HK-2 (cell line): Measurements from ENCODE around the gene RPS6KB2.

ENCODE experiments used
- DNase-seq: peaks from one replicate; pipeline ENCODE4 v3.0.0-alpha.2; 2018; ENCODE audit not compliant: unreplicated experiment

The RPS6KB2 gene

DNA sequence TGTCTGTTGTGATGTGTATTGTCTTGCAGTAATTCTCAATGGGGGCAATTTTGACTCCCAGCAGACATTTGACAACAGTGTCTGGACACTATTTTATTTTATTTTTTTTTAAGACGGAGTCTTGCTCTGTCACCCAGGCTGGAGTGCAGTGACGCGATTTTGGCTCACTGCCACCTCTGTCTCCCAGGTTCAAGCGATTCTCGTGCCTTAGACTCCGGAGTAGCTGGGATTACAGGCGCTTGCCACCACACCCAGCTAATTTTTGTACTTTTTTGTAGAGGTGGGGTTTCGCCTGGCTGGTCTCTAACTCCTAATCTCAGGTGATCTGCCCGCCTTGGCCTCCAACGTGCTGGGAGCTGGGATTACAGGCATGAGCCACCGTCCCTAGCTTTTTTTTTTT, 1.4 kb downstream of the RPS6KB2 start:
- no peak for DNase-seq

DNA sequence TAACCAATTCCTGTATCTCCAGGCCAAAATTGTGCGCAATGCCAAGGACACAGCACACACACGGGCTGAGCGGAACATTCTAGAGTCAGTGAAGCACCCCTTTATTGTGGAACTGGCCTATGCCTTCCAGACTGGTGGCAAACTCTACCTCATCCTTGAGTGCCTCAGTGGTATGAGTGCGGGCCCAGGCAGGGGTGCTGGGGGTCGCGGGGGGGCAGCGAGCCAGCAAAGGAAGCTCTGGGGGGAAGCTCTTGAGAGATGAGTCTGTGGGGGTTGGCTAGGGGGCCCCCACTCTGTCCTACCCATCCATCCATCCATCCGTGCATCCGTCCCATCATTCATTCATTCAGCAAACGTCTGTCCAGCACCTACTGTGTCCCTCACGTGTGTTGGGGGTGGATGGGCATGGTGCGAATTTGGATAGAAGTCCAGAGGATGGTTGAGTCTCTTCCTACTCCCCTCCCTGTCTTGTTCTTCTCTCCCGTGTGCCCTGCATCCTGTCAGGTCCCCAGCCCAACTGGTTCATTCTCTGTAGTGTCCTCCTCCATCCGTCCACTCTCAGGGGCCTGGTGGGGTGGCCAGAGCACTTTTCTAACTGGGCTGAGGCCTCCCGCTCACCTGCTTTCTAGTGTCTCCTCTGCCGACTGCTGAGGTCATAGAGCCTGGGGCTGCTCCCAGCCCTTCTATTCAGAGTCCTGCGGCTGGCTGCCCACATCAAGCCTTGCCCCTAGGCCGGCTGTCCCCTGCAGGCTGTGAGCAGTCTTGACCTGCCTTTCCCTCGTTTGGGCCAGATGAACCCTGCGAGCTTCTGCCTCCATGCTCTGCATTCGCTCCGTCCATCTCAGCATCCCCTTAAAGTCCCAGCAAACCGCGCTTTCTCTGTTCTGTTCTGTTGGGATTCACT, 3.3 kb downstream of the RPS6KB2 start:
- no peak for DNase-seq

DNA sequence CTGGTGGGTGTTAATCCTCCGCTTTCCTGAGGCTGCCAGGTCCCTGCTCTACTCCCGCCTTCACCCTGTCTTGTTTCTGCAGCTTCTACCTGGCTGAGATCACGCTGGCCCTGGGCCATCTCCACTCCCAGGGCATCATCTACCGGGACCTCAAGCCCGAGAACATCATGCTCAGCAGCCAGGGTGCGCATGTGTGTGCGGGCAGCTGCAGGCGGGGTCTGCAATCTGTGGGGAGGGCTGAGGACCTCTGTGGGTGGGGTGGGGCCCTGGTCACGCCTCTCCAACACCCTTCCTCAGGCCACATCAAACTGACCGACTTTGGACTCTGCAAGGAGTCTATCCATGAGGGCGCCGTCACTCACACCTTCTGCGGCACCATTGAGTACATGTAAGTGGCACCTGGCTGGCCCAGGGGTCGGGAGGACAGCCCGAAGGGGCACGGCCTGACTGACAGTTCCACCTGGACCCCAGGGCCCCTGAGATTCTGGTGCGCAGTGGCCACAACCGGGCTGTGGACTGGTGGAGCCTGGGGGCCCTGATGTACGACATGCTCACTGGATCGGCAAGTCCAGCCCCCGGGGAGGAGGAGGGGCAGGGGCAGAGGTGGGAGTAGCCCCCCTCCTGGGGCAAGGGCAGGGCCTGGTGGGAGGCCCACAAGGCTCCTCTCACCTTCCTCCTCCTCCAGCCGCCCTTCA, 4.5 kb downstream of the RPS6KB2 start:
- no peak for DNase-seq

DNA sequence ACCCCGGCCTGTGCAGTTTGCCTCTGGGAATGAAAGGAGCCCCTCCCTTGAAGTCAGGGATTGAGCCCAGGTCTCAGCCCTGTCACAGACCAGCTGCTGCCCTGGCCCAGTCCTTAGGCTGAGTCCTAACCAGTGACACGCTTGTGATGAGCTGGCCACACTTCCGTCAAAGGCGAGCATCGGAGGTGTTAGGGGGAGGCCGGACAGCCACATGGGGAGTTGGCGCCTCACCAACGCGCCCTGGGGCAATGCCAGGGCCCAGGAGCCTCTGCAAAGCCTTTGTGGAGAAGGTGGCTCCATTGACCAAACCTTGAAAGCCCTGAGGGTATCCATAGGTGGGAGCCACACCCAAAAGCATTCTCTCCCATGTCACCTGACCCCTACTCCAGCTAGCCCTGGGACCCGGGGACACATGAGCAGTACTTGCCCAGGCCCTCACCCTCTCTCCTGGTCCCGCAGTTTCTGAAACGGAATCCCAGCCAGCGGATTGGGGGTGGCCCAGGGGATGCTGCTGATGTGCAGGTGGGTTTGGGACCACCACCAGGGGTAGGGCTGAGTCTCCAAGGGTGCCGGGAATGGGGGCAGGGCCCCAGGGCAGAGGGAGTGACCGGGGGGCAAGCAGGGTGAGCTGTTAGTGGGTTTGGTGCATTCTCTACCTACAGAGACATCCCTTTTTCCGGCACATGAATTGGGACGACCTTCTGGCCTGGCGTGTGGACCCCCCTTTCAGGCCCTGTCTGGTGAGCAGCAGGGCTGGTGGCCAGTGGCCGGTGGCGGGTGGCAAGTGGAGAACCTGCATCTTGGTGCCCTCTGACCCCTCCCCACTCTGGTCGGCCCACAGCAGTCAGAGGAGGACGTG, 5.5 kb downstream of the RPS6KB2 start:
- DNase-seq, result no peak

DNA sequence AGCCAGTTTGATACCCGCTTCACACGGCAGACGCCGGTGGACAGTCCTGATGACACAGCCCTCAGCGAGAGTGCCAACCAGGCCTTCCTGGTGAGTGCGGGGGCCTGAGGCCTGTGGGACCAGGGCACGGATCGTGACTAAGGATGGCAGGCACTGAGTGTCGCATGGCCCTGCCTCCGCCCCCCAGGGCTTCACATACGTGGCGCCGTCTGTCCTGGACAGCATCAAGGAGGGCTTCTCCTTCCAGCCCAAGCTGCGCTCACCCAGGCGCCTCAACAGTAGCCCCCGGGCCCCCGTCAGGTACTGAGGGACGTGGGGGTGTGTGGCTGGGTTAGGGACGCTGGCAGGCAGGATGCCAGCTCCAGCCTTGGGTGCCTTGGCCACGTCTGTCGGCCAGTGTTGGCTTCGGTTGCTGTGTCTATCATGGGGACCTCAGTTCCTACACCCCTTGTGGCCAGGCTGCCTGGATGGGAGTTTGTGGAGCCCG, 6.1 kb downstream of the RPS6KB2 start:
- no peak for DNase-seq

DNA sequence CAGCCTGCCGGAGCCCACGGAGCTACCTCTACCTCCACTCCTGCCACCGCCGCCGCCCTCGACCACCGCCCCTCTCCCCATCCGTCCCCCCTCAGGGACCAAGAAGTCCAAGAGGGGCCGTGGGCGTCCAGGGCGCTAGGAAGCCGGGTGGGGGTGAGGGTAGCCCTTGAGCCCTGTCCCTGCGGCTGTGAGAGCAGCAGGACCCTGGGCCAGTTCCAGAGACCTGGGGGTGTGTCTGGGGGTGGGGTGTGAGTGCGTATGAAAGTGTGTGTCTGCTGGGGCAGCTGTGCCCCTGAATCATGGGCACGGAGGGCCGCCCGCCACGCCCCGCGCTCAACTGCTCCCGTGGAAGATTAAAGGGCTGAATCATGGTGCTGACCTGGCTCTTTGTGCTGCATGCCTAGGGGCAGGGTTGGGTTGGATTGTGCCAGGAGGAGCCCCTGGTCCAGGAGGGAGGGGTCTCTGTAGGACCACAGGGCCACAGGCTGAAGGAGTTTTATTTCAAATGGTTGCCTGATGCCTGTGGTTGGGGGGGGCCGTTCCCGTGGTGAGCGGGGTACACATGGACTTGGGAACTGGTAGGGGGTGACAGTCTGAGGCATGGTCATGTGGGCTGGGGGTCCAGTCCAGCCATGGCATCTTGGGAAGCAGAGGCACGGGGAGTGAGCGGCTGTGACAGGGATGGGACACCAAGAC, 6.9 kb downstream of the RPS6KB2 start:
- DNase-seq, result no peak

DNA sequence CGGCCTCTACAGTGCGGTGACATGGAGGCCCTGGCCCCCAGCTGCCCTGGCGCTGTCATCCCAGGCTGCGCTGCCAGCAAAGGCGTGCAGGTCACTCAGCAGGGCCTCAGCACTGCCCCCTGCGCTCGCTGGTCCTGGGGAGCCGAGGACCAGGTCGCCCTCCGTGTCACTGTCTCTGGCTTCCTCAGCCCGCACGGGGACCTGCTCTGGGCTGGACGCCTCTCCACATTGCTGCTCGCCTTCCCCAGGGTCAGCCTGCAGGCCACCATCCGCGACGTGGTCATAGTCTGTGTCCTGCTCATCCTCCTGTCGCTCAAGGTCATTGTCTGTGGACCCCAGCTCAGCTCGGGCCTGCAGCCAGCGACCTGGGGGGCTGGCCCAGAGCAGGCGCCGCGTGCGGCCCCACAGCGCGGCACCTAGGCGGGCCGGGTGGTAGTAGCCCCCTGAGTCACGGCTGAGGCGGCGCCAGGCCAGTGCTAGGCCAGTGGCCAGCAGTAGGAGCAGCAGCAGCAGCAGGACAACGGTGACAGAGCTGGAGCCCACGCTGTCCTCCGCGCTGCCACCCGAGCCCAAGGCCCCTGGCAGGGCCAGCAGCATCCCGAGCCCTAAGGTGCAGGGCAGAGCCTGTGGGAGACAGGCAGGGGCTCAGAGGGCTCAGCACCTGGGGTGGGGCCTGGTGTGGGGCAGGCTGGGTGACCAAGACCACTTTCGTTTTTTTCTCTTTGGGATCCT, 7.6 kb downstream of the RPS6KB2 start:
- no peak for DNase-seq

DNA sequence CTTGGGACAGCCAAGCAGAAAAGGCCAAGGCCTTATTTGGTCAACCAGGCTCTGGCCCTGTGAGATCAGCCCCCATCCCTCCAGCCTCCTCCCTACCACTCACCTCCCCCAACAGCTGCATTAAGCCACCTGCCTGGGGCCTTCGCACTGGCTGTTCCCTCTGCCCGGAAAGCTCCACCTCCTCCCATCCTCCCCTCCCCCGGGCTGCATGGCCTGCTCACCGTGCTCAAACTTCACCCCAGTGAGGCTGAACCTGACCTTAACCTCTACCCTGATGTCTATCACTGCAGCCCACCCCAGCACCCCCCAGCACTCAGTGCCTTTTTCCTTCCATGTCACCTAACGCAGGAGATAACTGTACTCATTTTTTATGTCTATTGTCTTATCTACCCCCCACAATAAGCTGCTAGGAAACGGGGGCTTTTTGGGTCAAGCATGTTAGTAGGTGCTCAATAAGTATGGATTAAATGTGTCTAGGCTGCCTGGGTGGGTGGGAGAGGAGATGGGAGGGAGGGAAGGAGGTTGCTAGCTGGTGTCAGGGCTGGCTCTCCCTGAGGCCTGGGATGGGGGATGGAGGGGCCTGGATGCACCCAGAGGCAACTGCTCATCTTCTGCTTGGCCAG, 8.3 kb downstream of the RPS6KB2 start:
- DNase-seq, result no peak

DNA sequence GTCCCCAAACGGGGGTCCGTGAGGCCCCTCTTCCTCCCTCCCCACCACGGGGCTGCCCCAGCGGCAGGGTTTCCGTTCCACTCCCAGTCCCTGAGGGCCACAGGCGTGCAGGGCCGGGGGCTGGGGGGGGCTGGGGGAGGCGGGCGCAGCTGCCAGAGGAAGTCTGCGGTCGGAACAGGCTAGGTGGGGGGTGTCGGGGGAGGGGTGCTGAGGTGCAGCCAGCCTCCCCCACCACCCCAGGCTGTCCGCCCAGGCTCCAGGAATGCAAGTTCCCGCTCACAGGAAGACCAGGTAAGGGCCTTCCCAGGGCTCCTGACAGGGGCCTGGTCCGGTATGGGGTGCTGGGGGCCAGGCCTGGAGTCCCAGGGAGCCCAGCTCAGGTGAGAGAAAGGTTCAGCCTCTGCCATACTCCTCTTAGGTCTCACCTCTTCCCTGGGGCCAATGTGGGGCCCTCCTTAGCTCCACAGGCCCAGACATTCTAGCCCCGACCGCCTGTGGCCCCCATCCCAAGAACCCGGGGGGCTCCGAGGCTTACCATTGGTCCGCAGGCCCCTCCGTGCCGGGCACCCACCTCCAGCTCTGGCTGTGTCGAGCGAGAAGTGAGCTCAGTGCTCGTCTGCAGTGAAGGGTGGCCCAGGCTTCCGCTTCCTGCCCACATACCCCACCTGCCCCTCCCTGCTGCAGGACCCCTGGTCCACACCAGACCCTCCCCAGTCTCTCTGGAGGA, 9.0 kb downstream of the RPS6KB2 start, which contains the start of gene PTPRCAP:
TSS of gene PTPRCAP (minus strand) at position 601 of the 727 bp plus-strand sequence. CDS start at position 538, 63 bp downstream.
- DNase-seq, result no peak

DNA sequence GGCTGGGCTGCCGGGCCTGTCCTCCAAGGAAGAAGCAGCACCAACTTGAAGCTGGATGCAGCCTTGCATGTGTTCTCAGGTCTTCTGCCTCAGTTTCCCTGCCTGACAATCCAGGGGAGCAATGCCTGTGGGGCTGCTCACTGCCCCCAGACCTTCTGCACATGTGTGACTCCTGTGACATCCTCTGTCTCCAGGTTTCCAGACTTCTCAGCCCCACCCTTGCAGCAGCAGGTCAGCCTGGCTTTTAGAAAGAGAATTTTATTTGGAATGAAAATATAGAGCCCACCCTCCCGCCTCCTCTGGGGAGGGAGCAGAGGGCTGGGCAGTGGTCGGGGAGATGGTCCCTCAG, 9.5 kb downstream of the RPS6KB2 start:
- no peak for DNase-seq

DNA sequence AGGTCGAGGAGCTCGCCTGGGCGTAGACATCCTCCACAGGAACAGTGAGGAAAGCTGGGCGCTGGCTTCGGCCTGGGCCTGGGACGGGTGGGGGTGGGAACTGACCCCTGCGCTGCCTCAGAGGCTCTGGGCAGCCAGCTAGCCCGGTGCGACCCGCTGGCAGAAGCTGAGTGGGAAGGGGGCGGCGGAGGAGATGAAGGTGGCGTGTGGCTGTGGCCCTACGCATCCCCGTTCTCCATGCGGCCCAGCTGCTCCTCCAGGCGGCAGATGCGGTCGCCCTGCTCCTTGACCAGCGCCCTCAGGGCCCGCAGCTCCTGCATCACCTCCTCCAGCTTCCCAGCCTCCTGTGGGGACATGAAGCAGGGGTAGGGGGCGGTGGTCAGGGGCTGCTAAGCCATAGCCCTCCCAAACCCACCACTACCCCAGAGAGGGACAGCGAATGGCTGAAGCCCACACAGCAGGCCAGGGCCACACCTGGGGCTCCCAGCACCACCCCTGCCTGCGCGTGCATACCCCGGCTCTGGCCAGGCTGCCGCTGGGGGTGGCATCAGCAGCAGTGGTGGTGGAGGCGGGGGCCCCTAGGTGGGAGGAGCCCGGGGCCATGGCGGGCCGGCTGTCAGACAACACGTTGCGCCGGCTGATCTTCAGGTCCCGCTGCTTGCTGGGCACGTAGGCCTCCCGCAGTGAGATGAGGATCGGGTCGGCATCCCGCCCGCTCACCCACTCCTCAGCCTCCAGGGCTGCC, 10.0 kb downstream of the RPS6KB2 start:
- DNase-seq, result no peak

DNA sequence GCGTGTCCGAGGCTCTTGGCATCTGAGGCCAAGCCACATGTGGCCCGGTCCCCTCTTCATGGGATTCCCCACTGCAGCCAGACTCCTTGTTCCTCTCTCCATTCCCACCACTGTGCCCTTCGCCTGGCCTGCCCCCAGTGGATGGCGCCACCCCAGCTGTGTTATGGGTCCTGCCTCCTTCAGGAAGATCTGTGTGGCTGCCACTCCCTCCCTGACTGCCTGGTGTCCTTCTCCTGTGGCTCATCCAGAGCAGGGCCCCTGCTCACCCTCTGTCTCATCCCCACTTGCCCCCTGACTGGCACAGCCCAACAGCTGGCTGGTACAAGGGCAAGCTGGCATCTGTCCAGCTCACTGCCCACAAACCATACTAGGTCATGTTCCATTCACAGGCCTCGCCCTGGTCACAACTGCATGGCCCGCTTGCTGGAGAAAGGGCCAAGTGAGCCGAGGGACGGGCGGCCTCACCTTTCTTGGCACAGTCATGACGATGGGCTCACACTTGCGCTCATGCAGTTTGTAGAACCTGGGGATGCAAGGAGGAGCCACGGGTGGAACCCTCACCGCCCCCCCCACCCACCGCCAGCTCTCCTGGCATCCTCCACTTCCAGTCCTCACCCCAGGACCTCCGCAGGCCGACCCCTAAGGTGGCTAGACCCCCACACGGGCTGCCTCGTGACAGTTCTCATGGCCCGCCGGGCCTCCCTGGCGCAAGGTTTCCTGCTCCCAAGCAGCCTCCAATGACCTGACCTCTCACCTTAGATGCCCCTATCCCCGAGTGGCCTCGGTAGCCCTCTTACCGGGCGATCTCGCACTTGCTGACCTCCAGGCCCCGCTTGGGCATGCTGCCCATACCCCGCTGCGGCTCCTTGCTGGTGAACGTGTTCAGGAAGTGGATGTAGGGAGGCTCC, 11.3 kb downstream of the RPS6KB2 start:
- DNase-seq, result no peak

DNA sequence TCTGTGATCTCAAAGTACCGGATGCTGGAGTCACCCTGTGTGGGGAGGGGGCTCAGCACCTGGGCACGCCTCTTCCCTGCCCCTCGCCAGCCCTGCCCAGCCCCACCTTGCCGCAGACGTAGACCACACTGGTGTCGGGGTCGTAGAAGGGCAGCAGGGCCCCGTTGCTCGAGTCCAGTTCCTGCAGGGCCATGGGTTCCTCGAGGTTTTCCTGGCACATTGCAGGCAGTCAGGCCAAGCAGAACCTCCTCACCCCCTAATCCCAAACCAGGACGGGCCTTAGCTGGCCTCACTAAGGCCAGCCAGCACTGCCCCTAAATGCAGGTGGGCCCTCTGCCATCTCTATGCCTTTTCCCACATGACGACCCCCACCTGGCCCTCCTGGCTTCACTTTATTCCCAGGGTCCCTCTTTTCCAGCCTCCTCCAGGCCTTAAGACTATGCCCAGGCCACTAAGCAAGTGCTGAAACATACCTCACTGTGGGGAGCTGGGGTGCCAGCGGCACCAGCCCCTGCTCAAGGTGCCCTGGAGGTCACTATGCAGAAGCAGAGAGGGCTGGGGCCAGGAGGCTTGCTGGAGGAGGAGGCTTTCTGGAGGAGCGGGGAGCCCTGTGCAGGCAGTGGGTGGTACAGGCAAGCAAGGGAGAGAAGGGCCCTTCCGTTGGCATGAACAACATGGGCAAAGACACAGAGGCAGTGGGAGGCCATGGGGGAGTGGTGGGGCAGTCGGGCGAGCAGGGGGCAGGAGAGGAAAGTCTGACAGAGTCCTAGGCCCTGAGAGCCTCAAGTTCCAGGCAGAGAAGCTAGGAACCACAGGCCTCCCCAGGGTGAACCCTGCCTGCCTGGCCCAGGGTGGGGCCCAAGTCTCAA, 12.2 kb downstream of the RPS6KB2 start:
- no peak for DNase-seq

DNA sequence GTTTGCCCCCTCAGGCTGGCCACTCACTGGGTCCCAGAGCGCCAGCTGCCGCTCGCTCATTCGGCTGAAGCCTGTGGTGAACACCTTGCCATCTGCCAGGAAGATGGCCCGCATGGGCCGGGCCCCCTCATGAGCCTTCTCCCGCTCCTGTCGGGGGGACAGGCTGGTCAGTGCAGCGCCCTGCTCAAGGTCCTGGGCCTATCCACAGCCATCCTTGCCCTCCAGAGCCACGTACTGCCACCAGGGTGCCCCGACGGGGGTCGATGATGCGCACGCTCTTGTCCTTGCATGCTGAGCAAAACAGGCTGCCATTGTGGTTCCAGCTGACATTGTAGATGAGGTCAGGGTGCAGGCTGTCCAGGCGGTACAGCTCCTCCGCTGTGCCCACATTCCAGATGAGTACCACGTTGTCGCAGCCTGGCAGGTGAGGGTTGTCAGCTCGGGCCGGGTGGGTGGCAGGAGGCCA, 12.8 kb downstream of the RPS6KB2 start:
- no peak for DNase-seq

DNA sequence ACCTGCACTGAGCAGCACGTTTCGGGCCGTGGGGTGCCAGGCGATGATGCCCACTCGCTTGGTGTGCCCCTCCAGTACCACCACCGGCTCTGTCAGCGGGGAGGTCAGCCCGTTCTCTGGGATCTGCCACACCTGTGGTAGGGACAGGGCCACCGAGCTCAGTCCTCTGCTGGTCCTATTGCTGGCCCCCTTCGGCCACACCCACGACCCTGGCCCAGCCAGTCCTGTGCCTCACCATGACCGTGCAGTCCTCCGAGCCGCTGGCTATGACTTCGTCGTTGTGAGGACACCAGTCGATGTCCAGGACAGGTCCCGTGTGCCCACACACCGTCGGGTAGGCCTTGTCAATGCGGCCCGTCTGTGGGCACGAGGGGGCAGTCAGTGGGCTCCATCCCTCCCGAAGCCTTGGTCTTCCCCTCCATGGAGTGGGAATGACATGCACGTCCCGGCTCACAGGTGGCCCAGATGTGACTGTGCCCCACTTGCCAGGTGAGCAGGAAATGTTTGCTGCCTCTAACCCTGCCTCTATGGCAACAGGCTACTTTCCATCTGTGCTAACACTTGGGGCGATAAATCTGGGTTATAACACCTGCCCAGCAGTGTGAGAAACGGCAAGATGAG, 13.5 kb downstream of the RPS6KB2 start:
- DNase-seq, result no peak
